ENCODE results near the gene CCDC7.
"Not testable (repeated sequence)": the region's sequence is repeated elsewhere in the genome, so short reads cannot be mapped to it uniquely, and the experiment has no call there.

Gene CCDC7

DNA sequence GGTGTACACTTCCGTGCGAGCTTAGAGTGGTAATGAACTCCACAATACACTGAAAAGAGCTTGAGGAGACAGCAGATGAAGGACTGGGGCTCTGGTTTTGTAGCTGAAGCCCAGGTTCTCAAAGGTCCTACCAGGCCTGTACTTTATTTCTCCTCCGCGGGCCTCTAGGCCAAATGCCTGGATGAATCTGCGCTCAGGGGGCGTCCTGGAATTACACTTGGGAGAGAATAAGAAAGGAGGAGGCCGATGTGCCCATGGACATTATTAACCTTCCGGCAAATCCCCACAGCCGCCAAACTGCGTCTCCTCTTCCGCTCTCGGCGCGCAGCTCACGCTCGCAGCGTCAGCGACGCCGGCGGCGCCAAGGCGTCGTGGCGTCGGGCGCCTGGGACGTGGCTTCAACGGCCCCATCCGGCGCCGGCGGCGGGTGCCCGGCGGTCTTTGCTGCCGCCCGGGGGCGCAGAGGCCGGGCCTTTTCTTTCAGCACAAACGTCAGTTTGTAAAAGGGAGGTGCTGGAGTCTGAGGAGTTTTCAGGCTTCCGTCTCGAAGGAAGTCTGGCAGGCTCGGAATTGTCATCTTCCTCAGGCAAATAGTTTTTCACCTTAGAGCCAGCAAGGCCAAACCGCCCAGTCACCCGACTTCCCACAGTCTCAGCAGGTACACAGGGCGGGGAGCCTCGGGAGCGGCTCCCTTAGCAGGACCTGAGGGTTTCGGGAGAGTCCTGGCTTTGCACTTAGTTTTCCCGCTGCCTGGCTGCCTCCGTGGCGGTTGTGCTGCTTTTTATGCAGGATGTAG, at the start of gene CCDC7:
TSS of gene CCDC7 (plus strand) at position 401 of the 796 bp plus-strand sequence. CDS start 5,503 bp downstream, outside the sequence.
- intact Hi-C loops (cut with DNase I) = loop anchor here (1.0 to 2.0 kb wide), 2 partner anchors 68 to 99 kb away; partner anchors contain the start of gene EPC1
- DNase-seq = peak; percentile 63 to 97 (median 79)

DNA sequence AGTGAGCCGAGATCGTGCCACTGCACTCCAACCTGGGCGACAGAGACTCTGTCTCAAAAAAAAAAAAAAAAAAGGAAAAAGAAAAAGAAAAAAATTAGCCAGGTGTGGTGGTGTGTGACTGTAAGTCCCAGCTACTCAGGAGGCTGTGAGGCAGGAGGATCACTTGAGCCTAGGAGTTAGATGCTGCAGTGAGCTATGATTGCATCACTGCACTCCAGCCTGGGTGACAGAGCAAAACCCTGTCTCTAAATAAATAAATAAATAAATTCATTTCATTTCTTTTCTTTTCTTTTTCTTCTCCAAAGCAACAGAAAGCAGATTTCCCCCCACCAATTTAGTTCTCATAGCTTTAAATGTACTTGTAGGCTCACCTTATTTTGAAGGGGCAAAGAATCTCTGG, 48.8 kb upstream of the CCDC7 start:
- intact Hi-C loops (cut with DNase I); DNase-seq: not testable (repeated sequence)

DNA sequence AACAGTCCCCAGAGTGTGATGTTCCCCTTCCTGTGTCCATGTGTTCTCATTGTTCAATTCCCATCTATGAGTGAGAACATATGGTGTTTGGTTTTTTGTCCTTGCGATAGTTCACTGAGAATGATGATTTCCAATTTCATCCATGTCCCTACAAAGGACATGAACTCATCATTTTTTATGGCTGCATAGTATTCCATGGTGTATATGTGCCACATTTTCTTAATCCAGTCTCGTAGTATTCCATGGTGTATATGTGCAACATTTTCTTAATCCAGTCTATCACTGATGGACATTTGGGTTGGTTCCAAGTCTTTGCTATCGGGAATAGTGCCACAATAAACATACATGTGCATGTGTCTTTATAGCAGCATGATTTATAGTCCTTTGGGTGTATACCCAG, 46.2 kb upstream of the CCDC7 start:
- DNase-seq; intact Hi-C loops (cut with DNase I): not testable (repeated sequence)

DNA sequence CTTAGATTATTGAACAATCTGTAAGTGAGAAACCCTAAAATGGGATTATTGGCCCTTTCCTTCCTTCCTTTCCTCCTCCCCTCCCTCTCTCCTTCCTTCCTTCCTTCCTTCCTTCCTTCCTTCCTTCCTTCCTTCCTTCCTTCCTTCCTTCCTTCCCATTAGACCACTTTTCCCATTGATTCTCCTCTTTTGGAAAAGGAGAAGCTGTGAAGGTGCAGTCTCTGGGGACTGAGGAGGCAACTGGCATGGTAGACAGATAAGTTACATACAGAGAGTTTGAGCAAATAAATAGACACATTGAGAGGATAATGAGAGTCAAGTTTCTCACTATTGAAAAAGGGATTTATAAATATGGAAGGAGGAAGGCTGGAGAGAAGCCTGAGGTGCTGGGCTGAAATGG, 45.0 kb upstream of the CCDC7 start:
- intact Hi-C loops (cut with DNase I) = no loop called here

DNA sequence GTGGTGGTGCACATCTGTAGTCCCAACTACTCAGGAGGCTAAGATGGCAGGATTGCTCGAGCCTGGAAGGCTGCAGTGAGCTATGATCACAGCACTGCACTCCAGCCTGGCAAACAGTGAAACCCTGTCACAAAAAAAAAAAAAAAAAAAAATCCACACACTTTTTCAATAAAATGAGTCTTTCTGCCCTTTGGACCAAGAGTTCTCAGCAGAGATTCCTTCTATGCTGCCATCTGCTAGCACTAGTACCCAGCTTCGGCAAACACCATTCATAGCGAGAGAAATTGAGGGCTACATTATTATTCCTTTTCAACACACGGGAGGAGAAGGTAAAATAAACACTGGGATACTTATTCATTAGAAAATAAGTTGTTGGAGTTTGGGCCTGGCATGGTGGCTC, 43.4 kb upstream of the CCDC7 start:
- no peak for DNase-seq
- intact Hi-C loops (cut with DNase I) = no loop called here

More for the DNA sequence above, 45.0 kb upstream of the CCDC7 start:
- no peak for DNase-seq

DNA sequence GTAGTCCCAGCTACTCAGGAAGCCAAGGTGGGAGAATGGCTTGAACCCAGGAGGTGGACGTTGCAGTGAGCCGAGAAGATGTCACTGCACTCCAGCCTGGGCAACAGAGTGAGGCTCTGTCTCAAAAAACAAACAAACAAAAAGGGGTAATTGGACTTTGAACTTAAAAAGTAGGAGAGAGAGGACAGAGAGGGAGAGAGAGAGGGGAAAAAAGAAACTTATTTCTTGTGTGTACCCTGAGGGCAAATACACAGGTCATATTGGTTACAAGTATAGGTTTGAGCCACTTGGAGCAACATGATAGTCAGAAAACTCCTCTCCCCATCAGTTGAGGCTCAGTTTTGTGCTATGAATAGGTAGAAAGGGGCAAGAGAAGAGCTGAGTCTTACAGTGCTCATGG, 42.8 kb upstream of the CCDC7 start:
- no peak for DNase-seq
- intact Hi-C loops (cut with DNase I) = no loop called here

DNA sequence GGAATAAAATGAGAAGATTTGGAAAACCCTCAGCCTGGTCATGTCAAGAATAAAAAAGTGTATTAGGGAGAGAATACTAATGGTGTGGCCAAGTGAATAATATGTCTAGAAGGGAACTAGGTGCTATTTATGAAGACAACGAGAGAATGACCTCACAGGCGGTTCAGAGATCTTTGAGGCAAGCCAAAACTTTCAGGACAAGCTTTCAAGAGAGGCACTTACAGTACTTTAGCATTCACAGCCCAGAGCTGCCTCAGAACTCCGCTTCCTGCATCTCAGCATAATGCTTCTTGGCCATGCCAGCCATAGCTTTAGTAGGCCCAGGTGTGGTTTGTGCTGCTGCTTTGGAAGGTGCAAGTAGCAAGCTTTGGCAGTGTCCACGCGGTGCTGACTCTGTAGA, 37.2 kb upstream of the CCDC7 start:
- DNase-seq = no peak
- intact Hi-C loops (cut with DNase I) = no loop called here

DNA sequence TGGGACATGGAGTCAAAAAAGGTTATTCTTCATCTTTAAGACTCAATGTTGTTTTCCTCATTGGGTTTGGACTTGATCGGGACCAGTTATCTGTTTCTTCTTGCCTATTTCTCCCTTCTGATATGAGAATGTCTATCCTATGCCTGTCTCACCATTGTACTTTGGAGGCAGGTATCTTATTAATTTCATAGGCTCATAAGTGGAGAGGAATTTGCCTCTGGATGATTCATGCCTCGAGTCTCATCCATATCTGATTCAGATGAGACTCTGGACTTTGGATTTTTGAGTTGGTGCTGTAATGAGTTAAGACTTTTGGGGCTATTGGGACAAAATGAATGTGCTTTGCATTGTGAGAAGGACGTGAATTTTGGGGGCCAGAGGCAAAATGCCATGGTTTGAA, 36.2 kb upstream of the CCDC7 start:
- intact Hi-C loops (cut with DNase I) = no loop called here
- DNase-seq = no peak

DNA sequence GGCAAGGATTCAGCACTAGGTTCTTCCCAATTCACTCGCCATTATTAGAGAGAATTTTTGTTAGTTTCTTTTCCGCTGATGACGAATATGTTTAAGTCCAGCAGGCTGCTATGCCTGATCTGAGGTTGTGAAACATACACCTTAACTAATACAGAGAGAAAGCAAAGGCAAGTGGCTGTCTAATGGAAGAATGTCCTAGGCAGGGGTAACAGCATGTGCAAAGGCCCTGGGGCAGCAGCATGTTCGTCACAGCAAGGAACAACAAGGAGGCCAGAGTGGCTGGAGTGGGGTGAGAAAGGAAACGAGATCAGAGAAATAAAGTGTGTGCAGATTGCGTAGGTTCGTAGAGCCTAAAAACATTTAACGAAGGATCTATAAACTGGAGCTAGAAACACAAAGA, 35.4 kb upstream of the CCDC7 start:
- intact Hi-C loops (cut with DNase I) = no loop called here

DNA sequence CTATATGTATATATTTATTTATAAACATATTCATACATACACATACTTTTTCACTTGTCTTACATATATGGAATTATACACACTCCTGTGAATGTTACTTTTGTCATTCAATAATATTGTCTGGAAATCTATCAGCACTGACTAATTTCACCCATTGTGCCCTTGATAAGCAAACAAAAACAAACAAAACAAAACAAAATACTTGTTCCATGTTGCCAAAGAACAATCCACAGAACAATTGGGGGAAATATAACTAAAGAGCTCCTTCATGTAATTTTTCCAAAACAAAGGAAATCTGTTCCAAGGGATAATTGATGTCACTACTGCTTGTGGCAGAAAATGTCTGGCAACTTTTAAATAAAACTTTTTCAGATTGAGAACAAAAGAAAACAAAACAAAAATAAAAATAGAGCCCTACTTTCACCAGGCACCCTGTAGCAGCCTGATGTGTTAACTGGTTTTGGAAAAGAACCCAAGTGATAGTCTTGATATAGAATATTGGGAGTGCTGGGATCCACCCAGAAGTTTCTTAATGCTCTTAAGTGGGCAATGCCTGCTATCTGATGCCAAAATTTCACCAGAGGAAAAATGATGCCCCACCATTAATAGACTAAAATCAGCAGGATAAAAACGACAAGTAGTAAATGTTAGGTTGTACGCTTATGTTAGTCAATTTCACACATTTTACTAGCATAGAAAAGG, 34.0 kb upstream of the CCDC7 start:
- no peak for DNase-seq
- intact Hi-C loops (cut with DNase I) = no loop called here

More for the DNA sequence above, 35.4 kb upstream of the CCDC7 start:
- no peak for DNase-seq

DNA sequence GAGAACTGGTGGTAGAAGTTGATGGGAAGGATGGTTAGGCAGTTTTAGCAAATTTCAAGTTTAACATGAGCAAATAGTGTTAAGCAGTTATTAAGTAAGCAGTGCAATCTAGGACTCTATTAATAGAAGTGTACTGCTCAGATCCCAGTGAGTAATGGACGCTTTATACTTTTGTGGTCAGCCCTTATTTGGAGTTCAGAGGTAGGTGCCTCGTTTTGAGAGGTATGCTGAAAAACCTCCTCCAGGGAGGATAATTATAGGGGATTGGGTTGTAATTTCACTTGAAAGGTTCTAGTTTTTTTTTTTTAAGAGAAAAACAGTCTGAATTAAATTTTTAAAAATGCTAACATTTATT, 33.5 kb upstream of the CCDC7 start:
- intact Hi-C loops (cut with DNase I) = no loop called here
- no peak for DNase-seq

DNA sequence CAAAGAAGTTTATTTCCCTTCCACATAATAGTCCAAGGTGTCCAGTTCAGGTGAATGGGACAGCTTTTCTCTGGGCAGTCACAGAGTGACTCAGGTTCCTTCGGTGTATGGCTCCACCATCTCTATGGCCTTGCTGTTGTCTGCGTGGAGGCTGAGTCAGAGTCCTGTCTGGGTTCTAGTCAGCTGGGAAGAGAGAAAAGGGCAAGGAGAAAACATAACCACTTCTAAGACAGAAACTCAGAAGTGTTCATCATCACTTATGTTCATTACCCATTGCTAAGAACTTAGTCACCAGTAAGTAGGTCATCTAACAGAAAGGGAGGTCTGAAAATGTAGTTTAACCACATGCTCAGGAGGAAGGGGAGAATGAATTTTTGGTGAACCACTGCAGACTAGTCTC, 32.4 kb upstream of the CCDC7 start:
- DNase-seq = no peak
- intact Hi-C loops (cut with DNase I) = no loop called here

DNA sequence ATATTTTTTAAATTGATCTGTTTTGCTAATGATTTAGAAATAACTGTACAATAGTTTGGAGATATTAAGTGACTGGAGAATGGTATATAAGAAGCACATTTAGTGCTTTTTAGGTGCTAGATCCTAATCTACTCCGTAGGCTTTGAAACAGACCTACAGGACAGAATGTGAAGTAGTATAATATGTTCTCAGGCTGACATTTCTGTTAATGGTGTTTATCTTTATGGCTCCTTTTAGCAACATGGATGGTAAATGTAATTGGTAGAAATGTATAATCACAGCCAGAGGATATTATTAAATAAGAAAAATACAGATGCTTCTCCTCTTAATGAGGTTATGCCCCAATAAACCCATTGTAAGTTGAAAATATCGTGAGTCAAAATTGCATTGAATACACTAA, 30.6 kb upstream of the CCDC7 start:
- DNase-seq = no peak
- intact Hi-C loops (cut with DNase I) = no loop called here

DNA sequence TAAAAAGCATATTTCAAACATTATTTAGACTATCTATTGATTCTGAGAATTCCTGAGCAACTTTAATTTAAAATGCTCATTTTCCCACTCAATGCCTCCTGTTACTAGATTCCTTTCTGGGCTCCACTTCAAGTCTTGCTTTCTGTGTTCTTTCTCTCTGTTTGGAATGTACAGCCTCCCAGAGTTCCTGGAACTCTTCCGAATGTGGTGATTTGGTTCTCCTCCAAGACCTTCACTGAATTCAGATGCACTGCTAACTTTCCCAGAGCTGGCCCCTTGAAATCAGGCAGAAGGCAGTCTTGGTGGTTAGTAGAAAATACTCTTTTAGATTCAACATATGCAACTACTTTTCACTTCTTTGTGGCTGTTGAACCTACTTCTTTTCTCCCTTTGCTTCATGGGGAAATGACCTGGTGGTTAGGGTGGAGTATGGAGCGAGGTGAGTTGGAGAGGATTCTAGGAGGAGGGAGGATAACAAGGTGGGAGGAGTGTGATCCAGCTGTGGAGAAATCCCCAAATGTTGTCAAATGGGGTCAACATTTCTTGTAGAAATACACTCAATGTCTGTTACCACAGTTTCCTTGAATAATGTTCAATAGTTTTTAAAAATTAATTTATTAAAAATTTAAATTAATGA, 27.9 kb upstream of the CCDC7 start:
- peak in 4 of 10 donors; percentile 11 to 25 (median 16) for DNase-seq
- intact Hi-C loops (cut with DNase I) = no loop called here

DNA sequence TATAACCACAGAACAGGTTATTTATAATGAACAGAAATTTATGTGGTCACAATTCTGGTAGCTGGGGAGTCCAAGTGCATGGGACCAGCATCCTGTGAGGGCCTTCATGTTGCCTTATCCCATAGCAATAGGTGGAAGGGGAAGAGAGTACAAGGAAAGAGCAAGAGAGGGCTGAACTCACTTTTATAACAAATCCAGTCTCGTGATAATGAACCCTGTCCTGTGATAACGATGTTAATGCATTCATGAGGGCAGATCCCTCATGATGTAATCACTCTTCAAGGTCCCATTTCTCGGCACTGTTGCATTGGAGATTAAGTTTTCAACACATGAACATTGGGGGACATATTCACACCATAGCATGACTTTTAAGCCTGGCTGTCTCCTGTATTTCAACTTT, 27.4 kb upstream of the CCDC7 start:
- intact Hi-C loops (cut with DNase I) = no loop called here

DNA sequence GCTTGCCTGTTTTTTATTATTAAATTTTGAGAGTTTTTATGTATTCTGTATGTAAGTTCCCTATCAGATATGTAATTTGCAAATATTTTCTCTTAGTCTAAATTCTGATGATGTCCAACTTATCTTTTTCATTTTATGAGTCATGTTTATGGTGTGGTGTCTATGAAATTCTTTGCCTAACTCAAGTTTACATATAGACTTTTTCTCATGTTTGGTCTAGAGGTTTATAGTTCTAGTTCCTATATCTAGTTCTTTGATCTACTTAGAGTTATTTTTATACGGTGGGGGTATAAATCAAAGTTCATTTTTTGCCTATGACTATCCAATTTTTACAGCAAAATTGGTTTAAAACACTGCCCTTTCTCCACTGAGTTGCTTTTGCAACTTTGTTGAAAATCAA, 26.3 kb upstream of the CCDC7 start:
- no peak for DNase-seq
- intact Hi-C loops (cut with DNase I) = no loop called here

More for the DNA sequence above, 27.4 kb upstream of the CCDC7 start:
- DNase-seq = no peak

DNA sequence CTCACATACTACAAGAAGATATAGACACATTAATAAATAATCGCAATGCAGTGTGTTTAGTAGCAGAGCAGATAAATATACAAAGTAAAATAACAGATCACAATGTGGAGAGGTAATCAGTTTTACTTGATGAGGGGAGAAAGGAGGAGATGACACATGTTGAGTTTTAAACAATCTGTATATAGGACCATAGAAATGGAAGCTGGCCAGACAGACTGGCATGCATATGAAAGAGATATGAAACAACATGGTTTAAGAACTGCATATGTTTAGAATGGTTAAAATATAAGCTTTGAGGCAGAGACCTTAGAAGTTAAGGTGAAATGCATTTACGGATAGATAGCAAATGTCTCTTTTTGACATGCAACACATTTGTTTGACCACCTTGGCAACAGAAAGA, 19.8 kb upstream of the CCDC7 start:
- intact Hi-C loops (cut with DNase I) = no loop called here
- DNase-seq = no peak

DNA sequence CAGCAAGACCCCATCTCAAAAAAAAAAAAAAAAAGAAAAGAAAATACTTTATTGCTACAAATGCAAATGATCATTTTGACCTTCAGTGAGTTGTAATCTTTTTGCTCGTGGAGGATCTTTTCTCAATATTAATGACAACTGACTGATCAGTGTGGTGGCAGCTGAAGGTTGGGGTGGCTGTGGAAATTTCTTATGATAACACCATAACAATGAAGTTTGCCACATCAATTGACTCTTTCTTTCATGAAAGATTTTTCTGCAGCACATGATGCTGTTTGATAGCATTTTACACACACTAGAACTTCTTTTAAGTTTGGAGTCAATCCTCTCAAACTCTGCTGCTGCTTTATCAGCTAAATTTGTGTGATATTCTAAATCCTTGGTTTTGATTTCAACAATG, 12.4 kb upstream of the CCDC7 start:
- DNase-seq = no peak
- intact Hi-C loops (cut with DNase I) = no loop called here

DNA sequence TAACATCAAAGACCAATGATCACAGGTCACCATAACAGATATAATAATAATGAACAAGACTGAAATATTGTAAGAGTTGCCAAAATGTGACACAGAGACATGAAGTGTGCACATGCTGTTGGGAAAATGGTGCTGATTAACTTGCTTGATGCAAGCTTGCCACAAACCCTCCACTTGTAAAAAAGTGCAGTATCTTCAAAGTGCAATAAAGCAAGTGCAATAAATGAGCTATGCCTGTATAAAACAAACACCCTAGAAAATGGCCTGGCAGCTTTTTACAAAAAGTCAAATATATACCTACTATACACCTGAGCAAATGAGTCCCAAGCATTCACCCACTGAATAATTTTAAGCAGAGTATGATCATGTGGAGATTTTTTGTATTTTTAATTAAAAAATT, 9.7 kb upstream of the CCDC7 start:
- intact Hi-C loops (cut with DNase I) = no loop called here
- no peak for DNase-seq

DNA sequence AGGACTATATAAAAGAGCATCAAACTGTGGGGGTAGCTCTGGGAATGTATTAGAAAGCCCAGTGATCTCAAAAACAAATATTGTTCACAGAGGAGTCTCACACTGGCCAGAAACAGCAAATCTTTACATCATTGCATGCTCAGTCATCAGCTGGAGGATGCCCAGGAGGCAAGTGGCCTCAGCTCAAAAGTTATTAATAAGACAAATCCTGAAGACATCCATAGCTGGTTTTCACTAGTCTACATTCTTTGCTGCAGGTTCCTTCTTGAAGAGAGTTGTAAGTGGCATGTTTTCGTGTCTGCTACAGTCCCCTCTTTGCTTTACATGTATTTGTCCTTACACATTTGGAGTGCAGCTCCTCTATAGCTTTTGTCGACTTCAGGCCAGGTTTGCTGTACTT, 8.6 kb upstream of the CCDC7 start:
- intact Hi-C loops (cut with DNase I) = no loop called here
- DNase-seq = no peak

DNA sequence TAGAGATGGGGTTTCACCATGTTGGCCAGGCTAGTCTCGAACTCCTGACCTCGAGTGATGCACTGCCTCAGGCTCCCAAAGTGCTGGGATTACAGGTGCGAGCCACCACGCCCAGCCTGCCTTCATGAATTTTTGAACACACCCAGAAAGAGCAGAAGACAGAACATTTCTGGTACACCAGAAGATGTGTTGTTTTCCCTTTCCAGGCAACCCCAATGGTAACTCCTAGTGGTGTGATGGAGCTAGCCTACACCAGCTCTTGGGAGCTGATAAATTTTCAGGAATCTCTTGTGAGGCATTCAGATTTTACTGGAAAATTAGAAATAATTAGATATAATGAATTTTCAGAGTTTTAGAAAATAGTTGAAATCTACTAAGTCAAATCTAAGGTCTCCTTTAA, 904 bp upstream of the CCDC7 start:
- intact Hi-C loops (cut with DNase I) = no loop called here
- no peak for DNase-seq

Data from posterior cingulate gyrus (tissue), 11 donors.